Ovary (tissue), 9 donors: ENCODE results near the gene MUC12. TPM values are rescaled to one million over a fixed set of nuclear protein-coding genes. Genes with fewer than 3 reads are reported as not detected.
A peak's percentile ranks its signal among the peaks of the same experiment; 100 is the strongest.

Source experiments
- DNase-seq, 5 donors: peaks; one replicate each; pipeline ENCODE4 v3.0.0-alpha.2; 2019 to 2020
- H3K27ac ChIP-seq, 2 donors: fragments of 200-600 bp; one replicate each; pipeline versions ENCODE4 v1.5.1 to v1.8.0; 2019 to 2022
- H3K27me3 ChIP-seq: fragments of 200-600 bp; one replicate; pipeline ENCODE4 v1.8.0; 2022
- H3K36me3 ChIP-seq: fragments of 200-600 bp; sonication (generic); one replicate; pipeline ENCODE4 v1.5.1; 2019
- H3K4me1 ChIP-seq: one replicate; pipeline ENCODE4 v1.8.1; 2013; ENCODE audit warnings: mild to moderate bottlenecking, moderate library complexity; ENCODE audit not compliant: insufficient read depth
- H3K4me3 ChIP-seq: fragments of 200-600 bp; sonication (generic); one replicate; pipeline ENCODE4 v1.5.1; 2017
- H3K9me3 ChIP-seq, 2 donors: fragments of 200-600 bp in 1 of 2; sonication (generic) in 1 of 2; one replicate each; pipeline versions ENCODE4 v1.5.1 to v1.8.1; 2013 to 2019; ENCODE audit warnings: mild to moderate bottlenecking in 1 of 2, moderate library complexity in 1 of 2
- EP300 ChIP-seq: sonication (generic); formaldehyde crosslinking; IDR thresholded peaks from one replicate; pipeline ENCODE4 v1.6.1; 2017; ENCODE audit warnings: antibody characterized with exemption
- POLR2A ChIP-seq: fragments of 450-650 bp; IDR thresholded peaks from one replicate; pipeline ENCODE4 v1.6.1; 2017; ENCODE audit warnings: antibody characterized with exemption, mild to moderate bottlenecking, moderate library complexity
- WGBS, 3 donors: extraction: QIAGEN DNeasy Blood & Tissue Kit in 1 of 3; methylation state at CpG; one replicate each; pipeline versions ENCODE4 v1.1.5 to v1.1.7; 2013 to 2017; 5-methylcytosine and 5-hydroxymethylcytosine counted together
- intact Hi-C, 4 donors: fragments of 100-400 bp; cut with DNase I; formaldehyde crosslinking; loops; one replicate each; pipeline versions ENCODE4 v1.11.0 to v1.15.1; 2022 to 2023
- polyA plus RNA-seq, 2 donors: library from polyadenylated mRNA; stranded (reverse); fragments of 200-250 nt in 1 of 2; fragments of 350-450 nt in 1 of 2; fragmentation: Illumina TruSeq in 1 of 2; extraction: RNeasy Lipid Tissue Mini Kit (QIAGEN cat#74804) in 1 of 2; gene quantifications; one replicate each; pipeline ENCODE4 v1.2.3, GENCODE V29; 2013 to 2014
- total RNA-seq, 7 donors: library from RNA; depleted of rRNA in 2 of 7; stranded (reverse); fragments of >200 nt in 2 of 7; fragmentation: NEBNext Ultra II Directional in 3 of 7; extraction: Animal tissue kit (Norgen Biotek cat#: 25700) in 3 of 7; gene quantifications; one replicate each; pipeline versions ENCODE4 v1.1.0 to v1.2.4, GENCODE V29; 2016 to 2023
- TF ChIP-seq, protein P1 (sequence below), 3 donors: fragments of 450-650 bp in 2 of 3; fragments of 200-600 bp in 1 of 3; IDR thresholded peaks; one replicate each; pipeline versions ENCODE4 v1.5.1 to v1.8.0; 2016 to 2022; ENCODE audit warnings: antibody characterized with exemption in 3 of 3, mild to moderate bottlenecking in 1 of 3
- donor health status: DM: no; HTN: no; CAD: no; lungs with moderate emphysema.
- donor health status: DM: no; HTN: no; CAD: no.
- donor health status: Bipolar disorder and iron deficiency.
- donor health status: DM: yes; HTN: yes; CAD: no.
- donor health status: DM: no; HTN: no; CAD: no.
- donor health status: DM: yes; HTN: yes; CAD: no.

The MUC12 gene
- total and polyA plus RNA-seq, 9 donors = 0.22 to 2.2 (median 0.62) TPM; not detected in 2

DNA sequence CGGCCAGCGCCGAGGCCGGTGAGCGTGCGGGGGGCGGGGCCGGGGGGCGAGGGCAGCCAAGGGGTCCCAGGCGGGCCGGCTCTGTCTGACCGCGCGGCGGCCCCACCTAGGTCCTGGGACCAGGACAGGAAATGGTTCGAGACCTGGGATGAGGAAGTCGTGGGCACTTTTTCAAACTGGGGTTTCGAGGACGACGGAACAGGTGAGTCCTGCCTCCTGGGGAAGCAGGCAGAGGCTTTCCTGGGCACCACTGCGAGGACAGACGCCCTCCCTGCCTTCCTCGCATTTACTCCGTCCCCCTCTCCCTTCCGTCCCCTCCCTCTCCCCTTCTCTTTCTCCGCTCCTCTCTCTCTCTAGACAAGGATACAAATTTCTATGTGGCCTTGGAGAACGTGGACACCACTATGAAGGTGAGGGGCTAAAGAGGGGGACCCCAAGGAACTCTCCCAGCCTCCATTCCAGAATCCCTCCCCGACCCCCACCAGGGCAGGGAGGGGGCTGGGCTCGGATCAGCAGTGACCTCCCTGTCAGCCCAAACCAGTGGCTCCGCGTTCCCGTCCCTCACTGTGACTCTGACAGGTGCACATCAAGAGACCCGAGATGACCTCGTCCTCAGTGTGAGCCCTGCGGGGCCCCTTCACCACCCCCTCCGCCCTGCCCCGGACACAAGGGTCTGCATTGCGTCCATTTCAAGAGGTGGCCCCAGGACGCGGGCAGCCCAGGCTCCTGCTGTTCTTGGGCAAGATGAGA lies 2.6 kb upstream of the MUC12 start:
- 4 to 10% (median 7%) methylated on average over 36 to 40 of the region's 40 CpGs for WGBS, 3 donors
- DNase-seq = no peak
- TF ChIP-seq POLR2A (no peak), EP300 (no peak)
- TF ChIP-seq, protein P1, sequence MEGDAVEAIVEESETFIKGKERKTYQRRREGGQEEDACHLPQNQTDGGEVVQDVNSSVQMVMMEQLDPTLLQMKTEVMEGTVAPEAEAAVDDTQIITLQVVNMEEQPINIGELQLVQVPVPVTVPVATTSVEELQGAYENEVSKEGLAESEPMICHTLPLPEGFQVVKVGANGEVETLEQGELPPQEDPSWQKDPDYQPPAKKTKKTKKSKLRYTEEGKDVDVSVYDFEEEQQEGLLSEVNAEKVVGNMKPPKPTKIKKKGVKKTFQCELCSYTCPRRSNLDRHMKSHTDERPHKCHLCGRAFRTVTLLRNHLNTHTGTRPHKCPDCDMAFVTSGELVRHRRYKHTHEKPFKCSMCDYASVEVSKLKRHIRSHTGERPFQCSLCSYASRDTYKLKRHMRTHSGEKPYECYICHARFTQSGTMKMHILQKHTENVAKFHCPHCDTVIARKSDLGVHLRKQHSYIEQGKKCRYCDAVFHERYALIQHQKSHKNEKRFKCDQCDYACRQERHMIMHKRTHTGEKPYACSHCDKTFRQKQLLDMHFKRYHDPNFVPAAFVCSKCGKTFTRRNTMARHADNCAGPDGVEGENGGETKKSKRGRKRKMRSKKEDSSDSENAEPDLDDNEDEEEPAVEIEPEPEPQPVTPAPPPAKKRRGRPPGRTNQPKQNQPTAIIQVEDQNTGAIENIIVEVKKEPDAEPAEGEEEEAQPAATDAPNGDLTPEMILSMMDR (IDR thresholded peaks at IDR 0.05) = no peak
- Histone ChIP-seq H3K4me3 (peak overlapping the region; percentile 7), H3K27ac (no peak overlapping the region), H3K27me3 (peaks cover 3% of the 10 kb centered on the region), H3K36me3 (no peaks in the 10 kb centered on the region), H3K9me3 (no peaks in the 10 kb centered on the region), H3K4me1 (peaks cover 8% of the 10 kb centered on the region)
- intact Hi-C loops = loop anchor here in 2 of 4 donors (2.0 to 5.0 kb wide), 2 partner anchors 91 to 92 kb away; no protein-coding TSS in a partner anchor

DNA sequence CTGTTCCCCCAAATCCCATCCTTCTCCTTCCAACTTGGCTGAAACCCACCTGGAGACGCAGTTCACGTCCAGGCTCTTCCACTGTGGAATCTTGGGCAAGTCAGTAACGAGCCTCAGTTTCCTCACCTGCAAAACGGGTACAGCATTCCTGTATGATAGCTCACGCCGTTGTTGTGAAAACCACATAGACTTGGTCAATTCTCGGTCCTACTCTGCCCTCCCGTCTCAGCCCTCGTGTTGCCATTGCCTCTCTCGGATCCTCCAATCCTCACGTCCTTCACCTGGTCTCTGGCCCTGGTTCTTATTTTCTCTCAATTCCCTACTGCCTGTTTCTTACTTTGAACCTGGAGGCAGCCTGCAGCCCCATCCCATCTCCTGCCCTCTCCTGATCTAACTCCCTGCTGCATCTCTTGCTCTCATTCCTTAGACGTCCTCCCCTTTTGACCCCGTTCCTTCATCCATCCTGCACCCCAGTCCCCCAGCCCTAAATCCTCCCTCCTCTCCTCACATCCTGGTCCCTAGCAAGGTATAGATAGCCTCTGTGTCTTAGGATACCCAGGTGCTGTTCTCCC lies 2.0 kb upstream of the MUC12 start:
- no peak for DNase-seq
- H3K27me3 ChIP-seq = peaks cover 3% of the 10 kb centered on the region
- H3K9me3 ChIP-seq = no peaks in the 10 kb centered on the region
- peak overlapping the region; percentile 7 for H3K4me3 ChIP-seq
- H3K27ac ChIP-seq = no peak overlapping the region
- H3K36me3 ChIP-seq = no peaks in the 10 kb centered on the region
- TF ChIP-seq, protein P1 (IDR thresholded peaks at IDR 0.05) = no peak
- TF ChIP-seq EP300 = no peak
- no peak for TF ChIP-seq POLR2A
- H3K4me1 ChIP-seq = peaks cover 8% of the 10 kb centered on the region
- 26 to 36% (median 31%) methylated on average over 13 of the region's 13 CpGs for WGBS, 3 donors
- intact Hi-C loops = loop anchor here in 2 of 4 donors (2.0 to 5.0 kb wide), 2 partner anchors 90 to 91 kb away; no protein-coding TSS in a partner anchor

GRCh38 chr7:100968031-100968430 lies 1.3 kb upstream of the MUC12 start:
- no peak for DNase-seq
- Histone ChIP-seq H3K4me3 (no peak overlapping the region), H3K9me3 (no peaks in the 10 kb centered on the region), H3K4me1 (peaks cover 8% of the 10 kb centered on the region), H3K27me3 (peaks cover 3% of the 10 kb centered on the region), H3K36me3 (no peaks in the 10 kb centered on the region), H3K27ac (no peak overlapping the region)
- intact Hi-C loops = loop anchor here in 1 of 4 donors (5.0 kb wide), 1 partner anchor 89 kb away; no protein-coding TSS in a partner anchor
- WGBS, 3 donors = 0 to 6% (median 5%) methylated on average over 5 to 6 of the region's 6 CpGs
- TF ChIP-seq POLR2A = no peak
- no peak for TF ChIP-seq EP300
- TF ChIP-seq, protein P1 (IDR thresholded peaks at IDR 0.05) = no peak

- no peak overlapping the region for H3K4me3 ChIP-seq
- intact Hi-C loops = loop anchor here in 1 of 4 donors (5.0 kb wide), 1 partner anchor 89 kb away; no protein-coding TSS in a partner anchor
- WGBS, 3 donors = 7 to 11% (median 7%) methylated on average over 3 of the region's 3 CpGs
- H3K27ac ChIP-seq = no peak overlapping the region
- H3K4me1 ChIP-seq = peaks cover 8% of the 10 kb centered on the region
- H3K9me3 ChIP-seq = no peaks in the 10 kb centered on the region
- no peaks in the 10 kb centered on the region for H3K36me3 ChIP-seq
- TF ChIP-seq EP300 (no peak), POLR2A (no peak)
- TF ChIP-seq, protein P1 (IDR thresholded peaks at IDR 0.05) = no peak
- peaks cover 3% of the 10 kb centered on the region for H3K27me3 ChIP-seq
- DNase-seq = no peak
These were observed 715 bp upstream of the MUC12 start for GRCh38 chr7:100968650-100969049.
